Measurements from ENCODE around the gene CLDND2.
"Not testable (repeated sequence)": the region's sequence is repeated elsewhere in the genome, so short reads cannot be mapped to it uniquely, and the experiment has no call there.

Gene CLDND2

GRCh38 chr19:51368366-51369282 lies at the start of gene CLDND2:
Gene CLDND2 (minus strand): TSS chr19:51369003. CDS start chr19:51368577, 426 bp downstream.
- DNase-seq = no peak

GRCh38 chr19:51417810-51418157 lies 49.0 kb upstream of the CLDND2 start:
- DNase-seq = no peak

- no peak for DNase-seq
These were observed 48.5 kb upstream of the CLDND2 start, which contains the start of gene SIGLEC10 for GRCh38 chr19:51417107-51417809. Gene SIGLEC10 (minus strand): TSS chr19:51417642. CDS start chr19:51417581, 61 bp downstream.

GRCh38 chr19:51416422-51416821 lies 47.6 kb upstream of the CLDND2 start:
- not testable (repeated sequence) for DNase-seq

GRCh38 chr19:51415187-51415586 lies 46.4 kb upstream of the CLDND2 start:
- no peak for DNase-seq

GRCh38 chr19:51410950-51411748 lies 42.3 kb upstream of the CLDND2 start:
- DNase-seq = no peak

- no peak for DNase-seq
These were observed 38.8 kb upstream of the CLDND2 start for GRCh38 chr19:51407511-51408131.

GRCh38 chr19:51402117-51402516 lies 33.3 kb upstream of the CLDND2 start:
- DNase-seq = no peak

- not testable (repeated sequence) for DNase-seq
These were observed 31.1 kb upstream of the CLDND2 start for GRCh38 chr19:51399936-51400335.

- DNase-seq = no peak
These were observed 30.4 kb upstream of the CLDND2 start for GRCh38 chr19:51399231-51399630.

- DNase-seq = no peak
These were observed 29.4 kb upstream of the CLDND2 start for GRCh38 chr19:51398096-51398704.

- DNase-seq = not testable (repeated sequence)
These were observed 28.6 kb upstream of the CLDND2 start for GRCh38 chr19:51397453-51397852.

- no peak for DNase-seq
These were observed 27.4 kb upstream of the CLDND2 start for GRCh38 chr19:51396175-51396574.

GRCh38 chr19:51394050-51394836 lies 25.4 kb upstream of the CLDND2 start:
- DNase-seq = no peak

GRCh38 chr19:51392701-51393100 lies 23.9 kb upstream of the CLDND2 start:
- no peak for DNase-seq

- DNase-seq = no peak
These were observed 22.3 kb upstream of the CLDND2 start for GRCh38 chr19:51391073-51391611.

- DNase-seq = no peak
These were observed 20.3 kb upstream of the CLDND2 start for GRCh38 chr19:51389143-51389542.

GRCh38 chr19:51387924-51388389 lies 19.2 kb upstream of the CLDND2 start, which contains the start of gene LIM2:
Gene LIM2 (minus strand): TSS chr19:51387974. CDS start chr19:51387443, 531 bp downstream.
- DNase-seq = no peak

GRCh38 chr19:51386882-51387520 lies 18.2 kb upstream of the CLDND2 start:
- DNase-seq = no peak

- no peak for DNase-seq
These were observed 13.2 kb upstream of the CLDND2 start for GRCh38 chr19:51382004-51382403.

Data from NCI-H1105 (cell line).